HG02623 (cell line): Measurements from ENCODE around the gene STK32A.

Experiments used
- ATAC-seq: cut with Tn5 transposase; IDR thresholded peaks from one replicate; pipeline ENCODE4 v1.9.1; 2021; ENCODE audit warnings: moderate library complexity; ENCODE audit not compliant: unreplicated experiment

STK32A gene

GRCh38 chr5:147388184-147389108, 153.6 kb downstream of the STK32A start:
- no peak for ATAC-seq

DNA sequence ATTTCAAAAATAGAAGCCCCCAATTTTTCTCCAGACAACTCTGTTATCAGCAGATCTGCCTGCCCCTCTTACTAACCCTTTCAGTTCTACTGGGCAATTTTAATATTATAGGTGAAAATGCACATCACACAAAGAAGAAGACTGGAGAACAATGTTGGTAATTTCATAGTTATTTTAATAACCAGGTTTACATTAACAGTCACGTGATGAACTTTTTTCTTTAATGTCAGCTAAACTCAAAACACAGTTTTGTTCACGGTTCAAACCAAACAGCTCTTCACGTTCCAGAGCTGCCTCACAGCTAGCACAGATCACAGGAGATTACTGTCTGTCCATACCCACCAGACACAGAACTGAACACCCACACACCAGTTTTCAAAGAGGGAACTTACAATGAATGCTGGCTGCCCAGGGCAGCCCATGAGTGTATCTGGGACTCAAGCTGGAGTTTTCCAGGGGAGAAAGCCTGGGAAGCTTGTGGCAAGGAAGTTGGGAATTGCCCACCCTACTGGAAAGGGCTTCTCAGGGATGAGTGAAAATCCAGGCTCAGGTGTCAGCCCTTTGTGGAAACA, 155.9 kb downstream of the STK32A start:
- no peak for ATAC-seq

DNA sequence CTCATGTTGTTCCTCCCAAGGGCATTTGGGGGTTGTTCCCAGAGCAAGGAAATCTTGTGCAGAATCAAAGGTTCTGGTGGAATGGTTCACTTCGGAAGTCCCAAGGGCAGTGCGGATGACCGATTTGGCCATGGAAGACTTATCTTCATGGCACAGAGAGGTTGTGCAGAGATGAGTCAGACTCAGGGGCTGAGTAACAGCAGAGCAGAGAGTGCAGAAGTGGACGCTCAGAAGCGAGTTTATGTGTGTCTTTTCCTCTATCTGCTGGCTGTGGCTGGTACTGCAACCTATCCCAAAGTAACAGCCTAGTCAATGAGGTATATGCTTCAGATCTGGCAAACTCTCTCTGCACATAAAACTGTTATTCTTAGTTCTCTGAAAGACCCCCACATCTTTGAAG, 157.0 kb downstream of the STK32A start:
- ATAC-seq, result peak; percentile 86

DNA sequence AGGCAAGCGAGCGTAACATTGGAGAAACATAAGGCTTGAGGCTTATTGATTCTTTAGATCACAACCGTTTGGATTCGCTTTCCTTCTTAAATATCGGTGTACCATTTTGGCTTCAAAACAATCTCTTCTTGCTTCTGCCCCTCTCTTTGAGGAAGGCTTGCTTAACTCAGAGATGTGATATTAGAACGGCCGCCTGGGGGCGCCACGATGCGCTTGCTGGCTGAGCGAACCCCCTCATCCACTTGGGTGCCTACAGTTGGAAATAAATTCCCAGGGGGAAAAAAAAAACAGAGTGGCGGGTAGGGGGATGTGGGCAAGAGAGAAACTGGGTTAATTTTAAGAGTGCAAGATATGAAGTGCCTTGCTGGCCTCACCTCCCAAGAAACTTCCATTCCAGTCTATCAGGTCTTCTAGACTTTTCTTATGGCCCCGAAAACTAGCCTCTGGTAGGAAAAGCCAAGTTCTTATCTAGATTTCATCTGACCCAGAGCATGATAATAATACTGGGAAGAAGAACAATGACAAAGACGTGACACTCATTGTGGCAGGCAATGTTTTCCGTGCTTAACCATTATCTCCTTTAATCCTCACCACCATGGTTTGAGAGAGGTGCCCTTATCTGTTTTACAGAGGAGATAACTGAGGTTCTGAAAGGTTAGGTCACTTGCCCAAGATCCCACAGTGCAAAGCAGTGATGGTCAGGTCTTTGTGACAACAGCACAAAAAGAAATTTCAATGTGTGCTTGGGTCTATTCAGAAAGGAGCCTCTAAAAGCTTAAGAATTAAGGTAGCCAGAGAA, 159.2 kb downstream of the STK32A start:
- ATAC-seq, result no peak

- ATAC-seq, result no peak
These were observed 161.4 kb downstream of the STK32A start for GRCh38 chr5:147396070-147396823.

DNA sequence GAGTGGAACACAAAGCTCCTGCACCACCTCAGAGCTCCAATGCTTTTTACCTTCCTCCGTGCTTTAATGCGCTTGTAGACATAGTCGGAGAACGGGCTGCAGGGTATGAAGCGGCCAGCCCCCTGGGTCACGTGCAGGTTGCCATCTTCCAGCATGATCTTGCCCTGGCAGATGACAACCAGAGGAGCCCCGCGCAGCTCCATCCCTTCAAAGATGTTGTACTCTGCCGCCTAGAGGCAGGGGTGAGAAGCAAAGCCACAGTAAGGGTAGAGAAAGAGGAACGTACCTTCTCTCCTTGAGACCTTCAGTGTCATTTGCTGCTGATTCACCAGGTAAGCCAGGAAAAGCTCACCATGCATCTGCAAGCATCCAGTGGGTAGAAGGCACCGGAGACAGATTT, 162.8 kb downstream of the STK32A start:
- ATAC-seq, result no peak

DNA sequence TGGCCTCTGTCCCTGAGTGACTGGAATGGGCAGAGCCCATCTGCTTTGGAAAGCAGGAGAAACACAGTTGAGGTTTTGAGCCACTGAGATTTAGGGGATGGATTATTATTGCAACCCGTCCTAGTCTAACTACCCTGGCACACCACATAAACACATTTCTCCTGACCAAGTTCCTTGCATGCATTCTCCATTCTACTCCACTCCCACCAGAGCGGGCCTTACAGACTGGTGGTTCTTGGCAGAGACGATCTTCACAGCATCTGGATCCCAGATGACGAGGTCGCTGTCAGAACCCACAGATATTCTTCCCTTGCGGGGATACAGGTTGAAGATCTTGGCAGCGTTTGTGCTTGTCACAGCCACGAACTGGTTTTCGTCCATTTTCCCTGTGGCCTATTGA, 164.0 kb downstream of the STK32A start:
- no peak for ATAC-seq

- no peak for ATAC-seq
These were observed 165.4 kb downstream of the STK32A start for GRCh38 chr5:147400126-147400809.

- no peak for ATAC-seq
These were observed 166.1 kb downstream of the STK32A start for GRCh38 chr5:147400881-147401280.

DNA sequence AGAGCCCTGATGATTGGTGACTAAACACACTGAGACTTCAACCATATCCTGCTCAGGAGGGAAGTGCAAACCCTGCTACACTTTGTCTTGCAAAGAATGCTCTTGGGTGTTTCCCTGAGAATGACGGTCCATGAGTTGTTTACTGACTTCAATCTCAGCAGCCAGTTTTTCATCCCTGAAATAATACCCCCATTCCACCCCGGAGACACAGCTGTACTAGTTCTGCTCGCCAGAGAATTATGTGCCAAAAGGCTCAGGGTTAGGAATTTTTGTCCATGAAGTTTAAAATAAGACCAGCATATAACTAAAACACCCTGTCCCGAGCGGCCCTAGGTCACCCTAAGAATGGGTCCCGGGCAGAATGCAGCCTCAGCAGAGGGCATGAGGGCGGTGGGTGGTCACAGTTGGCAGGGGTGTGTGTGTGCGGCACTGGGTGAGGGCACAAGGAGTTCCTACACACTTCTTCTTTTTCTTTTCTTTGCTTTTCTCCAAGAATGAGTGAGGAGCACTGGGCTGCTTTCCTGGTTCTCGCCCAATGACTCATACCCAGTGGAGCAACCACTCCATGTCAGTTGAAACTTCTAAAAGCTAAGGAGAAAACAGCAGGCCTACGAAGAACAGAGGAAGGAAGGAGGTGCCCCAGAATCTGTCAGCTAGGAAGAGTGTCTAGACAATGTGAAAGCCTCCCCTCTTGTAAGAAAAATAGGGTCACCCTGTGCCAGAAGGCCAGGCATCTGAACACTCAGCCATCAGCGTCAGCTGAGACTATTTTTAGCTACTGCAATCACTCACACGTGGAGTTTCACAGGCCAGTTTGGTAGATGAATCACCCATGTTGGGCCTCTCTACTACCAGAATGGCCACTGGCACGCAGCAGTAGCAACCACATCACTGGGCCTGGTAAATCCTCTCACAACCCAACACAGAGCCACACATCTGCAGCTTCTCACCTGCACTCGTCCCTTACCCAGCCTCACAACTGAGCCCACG, 169.1 kb downstream of the STK32A start:
- peak; percentile 91 for ATAC-seq

GRCh38 chr5:147404706-147405105, 169.9 kb downstream of the STK32A start:
- ATAC-seq, result peak; percentile 10

DNA sequence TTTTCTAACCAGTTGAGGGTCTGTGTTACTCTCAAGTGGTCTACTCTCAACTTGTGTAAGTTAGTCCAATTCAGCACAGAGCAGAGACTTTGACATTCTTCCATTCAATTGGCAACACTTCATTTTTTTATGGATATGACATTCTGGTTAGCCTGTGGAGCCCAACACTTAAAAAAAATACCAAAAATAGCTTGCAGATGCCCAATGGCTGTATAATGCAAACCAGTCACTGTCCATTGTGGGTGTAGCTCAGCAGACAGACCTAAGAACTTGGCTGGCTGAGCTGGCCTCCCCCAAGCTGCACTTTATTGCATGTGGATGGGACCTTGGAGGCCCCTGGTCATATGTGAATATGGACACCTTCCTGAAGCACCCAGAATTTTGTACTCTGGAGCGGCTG, 171.8 kb downstream of the STK32A start:
- no peak for ATAC-seq

DNA sequence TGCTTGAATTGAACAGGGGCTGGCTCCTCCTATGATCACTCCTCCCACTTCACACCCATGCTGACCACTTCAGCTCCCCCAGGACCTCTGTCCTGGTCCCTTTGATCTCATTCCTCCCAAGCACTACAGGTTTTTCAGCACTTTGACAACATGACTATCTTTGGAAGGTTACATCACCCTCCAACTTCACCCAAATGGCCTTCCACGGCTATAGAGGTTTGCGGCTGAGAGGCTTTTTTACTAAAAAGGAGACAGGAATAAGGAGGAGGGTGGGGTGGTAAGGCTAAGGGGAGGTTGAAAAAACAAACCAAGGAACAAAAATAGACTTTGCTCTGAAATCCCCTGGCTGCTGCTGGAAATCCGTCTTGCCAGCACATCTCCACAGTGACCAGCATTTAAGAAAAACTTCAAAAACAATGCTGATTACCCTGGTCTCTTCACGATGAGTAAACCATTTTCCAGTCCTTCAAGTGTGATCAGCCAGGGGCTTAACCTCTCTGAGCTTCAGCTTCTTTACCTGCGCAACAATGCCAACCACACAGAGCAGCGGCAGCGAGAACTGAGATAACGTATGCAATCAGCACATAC, 172.4 kb downstream of the STK32A start:
- no peak for ATAC-seq

- no peak for ATAC-seq
These were observed 174.2 kb downstream of the STK32A start for GRCh38 chr5:147408980-147409379.

GRCh38 chr5:147410496-147411358, 175.9 kb downstream of the STK32A start:
- no peak for ATAC-seq

- ATAC-seq, result no peak
These were observed 176.8 kb downstream of the STK32A start for GRCh38 chr5:147411359-147412319.

GRCh38 chr5:147412561-147412960, 177.7 kb downstream of the STK32A start:
- ATAC-seq, result no peak
